ENCODE results near the gene SMIM20.
"Not testable (repeated sequence)": the region's sequence is repeated elsewhere in the genome, so short reads cannot be mapped to it uniquely, and the experiment has no call there.

Gene SMIM20

GRCh38 chr4:25913851-25914669 is at the start of gene SMIM20:
Gene SMIM20, plus strand, starts transcription at chr4:25914220. Its CDS starts 94 bp downstream, at chr4:25914314.
- no peaks in the 10 kb centered on the region for H4K20me1 ChIP-seq (ENCODE audit: insufficient read depth, low read length)
- no peak for TF ChIP-seq CTCF (IDR thresholded peaks at IDR 0.05; ENCODE audit: low read length)
- TF ChIP-seq EZH2phosphoT487 (IDR thresholded peaks at IDR 0.05; ENCODE audit: low read length), result no peak
- no peak for TF ChIP-seq EZH2 (optimal IDR thresholded peaks at IDR 0.05; ENCODE audit: low read depth, low read length)
- peak within 1 kb of the TSS; percentile 69 for H3K9ac ChIP-seq (ENCODE audit: low read length)
- H3K4me3 ChIP-seq (ENCODE audit: low read length), result peak within 1 kb of the TSS; percentile 80
- no peaks in the 10 kb centered on the region for H3K9me3 ChIP-seq (replicated peaks; ENCODE audit: insufficient read depth, low read length)
- H3K4me1 ChIP-seq (ENCODE audit: low read length), result peaks cover 11% of the 10 kb centered on the region; the same call in 1 of the 2 replicates
- H3K4me2 ChIP-seq (ENCODE audit: low read depth, low read length), result peak within 1 kb of the TSS; percentile 98
- H3K36me3 ChIP-seq (replicated peaks; ENCODE audit: insufficient read depth, low read length), result no peaks in the 10 kb centered on the region
- H3F3A ChIP-seq (ENCODE audit: insufficient read depth, low read length), result peaks cover 4% of the 10 kb centered on the region; the same call in 1 of the 2 replicates
- peak; percentile 90 for DNase-seq
- no peaks in the 10 kb centered on the region for H3K9me2 ChIP-seq (replicated peaks; ENCODE audit: insufficient read depth, low read length)
- no peaks in the 10 kb centered on the region for H3K79me2 ChIP-seq (ENCODE audit: low read length)
- H3K27ac ChIP-seq (ENCODE audit: low read length), result peak within 1 kb of the TSS; percentile 86
- peak within 1 kb of the TSS; percentile 95 for H2AFZ ChIP-seq (ENCODE audit: low read length)
- no peaks in the 10 kb centered on the region for H3K27me3 ChIP-seq (replicated peaks; ENCODE audit: insufficient read depth, low read length)

- no peaks in the 10 kb centered on the region for H3K27me3 ChIP-seq (replicated peaks; ENCODE audit: insufficient read depth, low read length)
Observed at GRCh38 chr4:25865586-25865985, 48.4 kb upstream of the SMIM20 start.

GRCh38 chr4:25866401-25866800 is 47.6 kb upstream of the SMIM20 start:
- H3F3A ChIP-seq (ENCODE audit: insufficient read depth, low read length); H4K20me1 ChIP-seq (ENCODE audit: insufficient read depth, low read length); H3K79me2 ChIP-seq (ENCODE audit: low read length); H2AFZ ChIP-seq (ENCODE audit: low read length); H3K27me3 ChIP-seq (replicated peaks; ENCODE audit: insufficient read depth, low read length); H3K9me2 ChIP-seq (replicated peaks; ENCODE audit: insufficient read depth, low read length); H3K27ac ChIP-seq (ENCODE audit: low read length); H3K4me2 ChIP-seq (ENCODE audit: low read depth, low read length); H3K36me3 ChIP-seq (replicated peaks; ENCODE audit: insufficient read depth, low read length); H3K9ac ChIP-seq (ENCODE audit: low read length); DNase-seq; H3K9me3 ChIP-seq (replicated peaks; ENCODE audit: insufficient read depth, low read length); H3K4me3 ChIP-seq (ENCODE audit: low read length): not testable (repeated sequence)
- peaks cover 13% of the 10 kb centered on the region for H3K4me1 ChIP-seq (ENCODE audit: low read length)

More at GRCh38 chr4:25865586-25865985, 48.4 kb upstream of the SMIM20 start:
- DNase-seq, result peak; percentile 10
- H3K4me2 ChIP-seq (ENCODE audit: low read depth, low read length), result no peak overlapping the region
- H3K4me1 ChIP-seq (ENCODE audit: low read length), result peaks cover 13% of the 10 kb centered on the region
- no peaks in the 10 kb centered on the region for H4K20me1 ChIP-seq (ENCODE audit: insufficient read depth, low read length)
- peaks cover 18% of the 10 kb centered on the region for H3K79me2 ChIP-seq (ENCODE audit: low read length)
- no peak for TF ChIP-seq CTCF (IDR thresholded peaks at IDR 0.05; ENCODE audit: low read length)
- no peak for TF ChIP-seq EZH2phosphoT487 (IDR thresholded peaks at IDR 0.05; ENCODE audit: low read length)
- no peak for TF ChIP-seq EZH2 (optimal IDR thresholded peaks at IDR 0.05; ENCODE audit: low read depth, low read length)
- no peak overlapping the region for H3K9ac ChIP-seq (ENCODE audit: low read length)
- H3K9me2 ChIP-seq (replicated peaks; ENCODE audit: insufficient read depth, low read length), result no peaks in the 10 kb centered on the region
- peaks cover under 1% of the 10 kb centered on the region; the same call in 1 of the 2 replicates for H3F3A ChIP-seq (ENCODE audit: insufficient read depth, low read length)
- no peak overlapping the region for H3K27ac ChIP-seq (ENCODE audit: low read length)
- no peak overlapping the region for H2AFZ ChIP-seq (ENCODE audit: low read length)
- no peak overlapping the region for H3K4me3 ChIP-seq (ENCODE audit: low read length)
- H3K36me3 ChIP-seq (replicated peaks; ENCODE audit: insufficient read depth, low read length), result no peaks in the 10 kb centered on the region
- H3K9me3 ChIP-seq (replicated peaks; ENCODE audit: insufficient read depth, low read length), result no peaks in the 10 kb centered on the region

- TF ChIP-seq CTCF (IDR thresholded peaks at IDR 0.05; ENCODE audit: low read length), result no peak
- TF ChIP-seq EZH2 (optimal IDR thresholded peaks at IDR 0.05; ENCODE audit: low read depth, low read length), result no peak
- no peak for TF ChIP-seq EZH2phosphoT487 (IDR thresholded peaks at IDR 0.05; ENCODE audit: low read length)
- Histone ChIP-seq H3K4me2 (ENCODE audit: low read depth, low read length) (no peak overlapping the region), H3K9me2 (replicated peaks; ENCODE audit: insufficient read depth, low read length) (no peaks in the 10 kb centered on the region), H3K4me1 (ENCODE audit: low read length) (peaks cover 15% of the 10 kb centered on the region), H2AFZ (ENCODE audit: low read length) (no peak overlapping the region), H3K27ac (ENCODE audit: low read length) (no peak overlapping the region), H4K20me1 (ENCODE audit: insufficient read depth, low read length) (no peaks in the 10 kb centered on the region), H3K36me3 (replicated peaks; ENCODE audit: insufficient read depth, low read length) (no peaks in the 10 kb centered on the region), H3K9ac (ENCODE audit: low read length) (no peak overlapping the region), H3K27me3 (replicated peaks; ENCODE audit: insufficient read depth, low read length) (no peaks in the 10 kb centered on the region), H3F3A (ENCODE audit: insufficient read depth, low read length) (no peaks in the 10 kb centered on the region; the same call in 1 of the 2 replicates), H3K9me3 (replicated peaks; ENCODE audit: insufficient read depth, low read length) (no peaks in the 10 kb centered on the region), H3K79me2 (ENCODE audit: low read length) (no peaks in the 10 kb centered on the region), H3K4me3 (ENCODE audit: low read length) (no peak overlapping the region)
- DNase-seq, result no peak
Observed at GRCh38 chr4:25867781-25868294, 46.2 kb upstream of the SMIM20 start.

Measured in MM.1S (cell line).